HG03025 (cell line): ENCODE data around the gene CAMK1D.
"Not testable (repeated sequence)": the region's sequence is repeated elsewhere in the genome, so short reads cannot be mapped to it uniquely, and the experiment has no call there.

Experiments
- ATAC-seq: cut with Tn5 transposase; IDR thresholded peaks from one replicate; pipeline ENCODE4 v1.9.1; 2021; ENCODE audit warnings: mild to moderate bottlenecking, moderate library complexity; ENCODE audit not compliant: unreplicated experiment, low FRiP score

The CAMK1D gene

GRCh38 chr10:12348870-12349628, at the start of gene CAMK1D:
Gene CAMK1D, plus strand, starts transcription at chr10:12349547.
- peak; percentile 46 for ATAC-seq

- ATAC-seq = not testable (repeated sequence)
Observed at GRCh38 chr10:12301036-12301435, 48.3 kb upstream of the CAMK1D start.

GRCh38 chr10:12308057-12308456, 41.3 kb upstream of the CAMK1D start:
- no peak for ATAC-seq

- no peak for ATAC-seq
Observed at GRCh38 chr10:12308736-12309375, 40.5 kb upstream of the CAMK1D start.

GRCh38 chr10:12309783-12310182, 39.6 kb upstream of the CAMK1D start:
- ATAC-seq = not testable (repeated sequence)

GRCh38 chr10:12314836-12315235, 34.5 kb upstream of the CAMK1D start:
- no peak for ATAC-seq

GRCh38 chr10:12319076-12319475, 30.3 kb upstream of the CAMK1D start:
- no peak for ATAC-seq

GRCh38 chr10:12320892-12321291, 28.5 kb upstream of the CAMK1D start:
- ATAC-seq = no peak

GRCh38 chr10:12321641-12322040, 27.7 kb upstream of the CAMK1D start:
- ATAC-seq = no peak

- ATAC-seq = no peak
Observed at GRCh38 chr10:12322583-12323131, 26.7 kb upstream of the CAMK1D start.

GRCh38 chr10:12324530-12324929, 24.8 kb upstream of the CAMK1D start:
- ATAC-seq = no peak

GRCh38 chr10:12327074-12327473, 22.3 kb upstream of the CAMK1D start:
- no peak for ATAC-seq

GRCh38 chr10:12327476-12327875, 21.9 kb upstream of the CAMK1D start:
- ATAC-seq = no peak

- ATAC-seq = not testable (repeated sequence)
Observed at GRCh38 chr10:12328312-12328711, 21.0 kb upstream of the CAMK1D start.

GRCh38 chr10:12332572-12333379, 16.6 kb upstream of the CAMK1D start:
- ATAC-seq = no peak

- ATAC-seq = no peak
Observed at GRCh38 chr10:12333380-12334185, 15.8 kb upstream of the CAMK1D start.

- no peak for ATAC-seq
Observed at GRCh38 chr10:12334186-12334530, 15.2 kb upstream of the CAMK1D start.

GRCh38 chr10:12335169-12335568, 14.2 kb upstream of the CAMK1D start:
- not testable (repeated sequence) for ATAC-seq

GRCh38 chr10:12337453-12338372, 11.6 kb upstream of the CAMK1D start:
- ATAC-seq = no peak
